ENCODE data around the gene CTR9.

DNA sequence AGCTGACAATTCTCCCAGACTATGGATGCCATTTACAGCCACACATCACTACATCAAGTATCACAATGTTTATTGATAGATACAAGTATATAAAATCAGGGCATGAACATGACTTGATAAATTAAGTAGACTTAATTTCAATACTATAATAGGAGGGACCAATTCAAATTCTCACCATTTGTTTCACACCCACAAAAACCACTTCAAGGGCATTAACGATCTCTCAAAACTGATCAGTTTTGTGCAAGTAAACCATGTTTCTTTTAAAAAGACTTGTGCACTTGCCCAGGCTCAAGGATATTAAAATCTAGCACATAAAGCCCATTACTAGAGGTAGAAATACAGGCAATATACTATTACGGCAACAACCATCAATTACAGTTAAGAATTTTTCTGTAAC is 46.0 kb downstream of the CTR9 start:
- TF ChIP-seq, protein P1, sequence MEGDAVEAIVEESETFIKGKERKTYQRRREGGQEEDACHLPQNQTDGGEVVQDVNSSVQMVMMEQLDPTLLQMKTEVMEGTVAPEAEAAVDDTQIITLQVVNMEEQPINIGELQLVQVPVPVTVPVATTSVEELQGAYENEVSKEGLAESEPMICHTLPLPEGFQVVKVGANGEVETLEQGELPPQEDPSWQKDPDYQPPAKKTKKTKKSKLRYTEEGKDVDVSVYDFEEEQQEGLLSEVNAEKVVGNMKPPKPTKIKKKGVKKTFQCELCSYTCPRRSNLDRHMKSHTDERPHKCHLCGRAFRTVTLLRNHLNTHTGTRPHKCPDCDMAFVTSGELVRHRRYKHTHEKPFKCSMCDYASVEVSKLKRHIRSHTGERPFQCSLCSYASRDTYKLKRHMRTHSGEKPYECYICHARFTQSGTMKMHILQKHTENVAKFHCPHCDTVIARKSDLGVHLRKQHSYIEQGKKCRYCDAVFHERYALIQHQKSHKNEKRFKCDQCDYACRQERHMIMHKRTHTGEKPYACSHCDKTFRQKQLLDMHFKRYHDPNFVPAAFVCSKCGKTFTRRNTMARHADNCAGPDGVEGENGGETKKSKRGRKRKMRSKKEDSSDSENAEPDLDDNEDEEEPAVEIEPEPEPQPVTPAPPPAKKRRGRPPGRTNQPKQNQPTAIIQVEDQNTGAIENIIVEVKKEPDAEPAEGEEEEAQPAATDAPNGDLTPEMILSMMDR (IDR thresholded peaks at IDR 0.05), result no peak
- no peak for TF ChIP-seq POLR2A (IDR thresholded peaks at IDR 0.05)

All from heart left ventricle (tissue), 13 donors.